OCI-LY1 (cell line): ENCODE measurements around the gene SLC38A3.

ENCODE experiments used
- H2AFZ ChIP-seq: fragments of 200-600 bp; sonication (generic), shearing (Covaris generic); 2 replicates; pipeline ENCODE4 v1.6.0; 2014; ENCODE audit warnings: antibody characterized with exemption, mild to moderate bottlenecking, low read length
- H3F3A ChIP-seq: fragments of 200-600 bp; sonication (generic), shearing (Covaris generic); 2 replicates; pipeline ENCODE4 v1.6.0; 2014; ENCODE audit warnings: mild to moderate bottlenecking, antibody characterized with exemption, low read length, moderate library complexity; ENCODE audit not compliant: insufficient read depth
- H3K27ac ChIP-seq: fragments of 200-600 bp; sonication (generic); 2 replicates; pipeline ENCODE4 v1.5.1; 2014; ENCODE audit warnings: low read length, mixed run types, mild to moderate bottlenecking, low read depth; ENCODE audit not compliant: poor library complexity, severe bottlenecking
- H3K27me3 ChIP-seq: fragments of 200-600 bp; sonication (generic); 2 replicates; pipeline ENCODE4 v1.6.0; 2014; ENCODE audit warnings: antibody characterized with exemption, mild to moderate bottlenecking, low read length, moderate library complexity; ENCODE audit not compliant: insufficient read depth
- H3K36me3 ChIP-seq: fragments of 200-600 bp; sonication (generic); 2 replicates; pipeline ENCODE4 v1.6.1; 2014; ENCODE audit warnings: mild to moderate bottlenecking, antibody characterized with exemption, low read length, moderate library complexity, mixed read lengths; ENCODE audit not compliant: insufficient read depth
- H3K4me1 ChIP-seq: fragments of 200-600 bp; sonication (generic); 2 replicates; pipeline ENCODE4 v1.5.1; 2014; ENCODE audit warnings: mild to moderate bottlenecking, low read length, moderate library complexity; ENCODE audit not compliant: insufficient read depth, severe bottlenecking
- H3K4me2 ChIP-seq: fragments of 200-600 bp; sonication (generic), shearing (Covaris generic); 2 replicates; pipeline ENCODE4 v1.6.1; 2014; ENCODE audit warnings: low read length
- H3K4me3 ChIP-seq: fragments of 200-600 bp; sonication (generic); 2 replicates; pipeline ENCODE4 v1.5.1; 2014; ENCODE audit warnings: low read length, low read depth, mild to moderate bottlenecking, mixed read lengths; ENCODE audit not compliant: poor library complexity, severe bottlenecking
- H3K79me2 ChIP-seq: fragments of 200-600 bp; shearing (Covaris generic); 2 replicates; pipeline ENCODE4 v1.6.1; 2016; ENCODE audit warnings: mixed run types, low read length, mixed read lengths; ENCODE audit not compliant: insufficient read depth
- H3K9ac ChIP-seq: fragments of 200-600 bp; sonication (generic), shearing (Covaris generic); 2 replicates; pipeline ENCODE4 v1.6.1; 2014; ENCODE audit warnings: mild to moderate bottlenecking, low read length, mixed read lengths
- H3K9me2 ChIP-seq: fragments of 200-600 bp; sonication (generic), shearing (Covaris generic); 2 replicates; pipeline ENCODE4 v1.6.1; 2014; ENCODE audit warnings: low read depth, mild to moderate bottlenecking, low read length, mixed read lengths
- H3K9me3 ChIP-seq: fragments of 200-600 bp; shearing (Covaris generic); 2 replicates; pipeline ENCODE4 v1.6.1; 2014; ENCODE audit warnings: low read length, mixed read lengths
- H4K20me1 ChIP-seq: fragments of 200-600 bp; sonication (generic), shearing (Covaris generic); 2 replicates; pipeline ENCODE4 v1.6.0; 2016; ENCODE audit warnings: mild to moderate bottlenecking, low read length; ENCODE audit not compliant: insufficient read depth
- EZH2 ChIP-seq: fragments of 200-600 bp; sonication (generic), shearing (Covaris generic); IDR thresholded peaks from 2 replicates; pipeline ENCODE4 v1.8.0; 2017; ENCODE audit warnings: borderline replicate concordance, mixed run types, mild to moderate bottlenecking, antibody characterized with exemption, low read length, moderate library complexity, mixed read lengths
- TF ChIP-seq, protein P1 (sequence below): fragments of 200-600 bp; sonication (generic), shearing (Covaris generic); IDR thresholded peaks from 2 replicates; pipeline ENCODE4 v1.5.1; 2017; ENCODE audit warnings: mild to moderate bottlenecking, antibody characterized with exemption, low read length, moderate library complexity, mixed read lengths

SLC38A3 gene

DNA sequence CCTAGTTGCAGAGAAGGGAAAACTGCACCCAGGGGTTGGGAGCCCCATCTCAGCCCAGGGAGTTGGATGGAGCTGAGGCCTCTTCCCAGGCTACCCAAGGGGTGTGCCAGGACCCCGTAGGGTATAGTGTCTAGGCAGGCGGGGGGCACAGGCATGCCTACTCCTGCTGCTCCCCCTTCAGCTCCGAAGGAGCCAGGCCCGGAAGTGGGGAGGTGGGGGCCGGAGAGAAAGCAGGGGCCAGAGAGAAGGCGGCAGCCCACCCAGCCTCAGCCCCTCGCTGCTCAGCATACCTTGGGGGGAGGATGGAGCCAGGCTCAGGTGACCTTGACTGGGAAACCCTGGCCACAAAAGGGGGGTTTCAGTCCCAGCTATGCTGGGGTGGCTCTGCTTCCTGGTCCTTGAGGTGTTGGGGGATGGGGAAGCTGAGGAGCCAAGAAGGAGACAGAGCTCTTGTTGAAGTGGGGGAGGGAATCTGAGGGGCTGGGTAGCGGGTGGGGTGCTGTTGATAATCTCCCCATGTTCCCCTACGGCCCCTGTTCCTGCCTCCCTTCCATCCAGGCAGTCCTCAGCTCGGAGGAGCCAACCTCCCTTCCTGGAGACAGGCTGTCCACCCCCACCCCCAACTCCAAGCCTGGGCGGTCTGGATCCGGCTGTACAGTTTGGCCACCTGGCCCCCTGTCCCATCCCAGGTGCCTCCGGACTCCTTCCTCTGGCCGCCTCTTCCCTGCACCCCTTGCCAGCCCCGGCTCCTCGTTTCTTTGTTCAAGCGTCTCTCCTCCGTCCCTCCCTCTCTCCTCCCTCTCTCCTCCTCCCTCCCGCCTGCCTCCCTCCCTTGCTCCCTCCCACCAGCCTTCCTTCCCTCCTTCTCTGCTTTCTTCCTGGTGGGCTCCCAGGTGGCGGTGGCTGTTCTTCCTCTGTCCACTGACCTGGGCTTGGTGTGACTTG, 48.2 kb upstream of the SLC38A3 start:
- no peak overlapping the region for H3K4me3 ChIP-seq
- H2AFZ ChIP-seq, result no peak overlapping the region
- H3K9me3 ChIP-seq, result no peaks in the 10 kb centered on the region
- no peaks in the 10 kb centered on the region for H3K79me2 ChIP-seq
- no peaks in the 10 kb centered on the region for H3F3A ChIP-seq
- H3K9me2 ChIP-seq, result no peaks in the 10 kb centered on the region
- no peaks in the 10 kb centered on the region for H3K36me3 ChIP-seq
- H3K4me2 ChIP-seq, result no peak overlapping the region
- H3K4me1 ChIP-seq, result peaks cover 9% of the 10 kb centered on the region
- H3K27me3 ChIP-seq, result peaks cover 21% of the 10 kb centered on the region; the same call in 1 of the 2 replicates
- no peak overlapping the region for H3K9ac ChIP-seq
- H3K27ac ChIP-seq, result no peak overlapping the region
- TF ChIP-seq, protein P1, sequence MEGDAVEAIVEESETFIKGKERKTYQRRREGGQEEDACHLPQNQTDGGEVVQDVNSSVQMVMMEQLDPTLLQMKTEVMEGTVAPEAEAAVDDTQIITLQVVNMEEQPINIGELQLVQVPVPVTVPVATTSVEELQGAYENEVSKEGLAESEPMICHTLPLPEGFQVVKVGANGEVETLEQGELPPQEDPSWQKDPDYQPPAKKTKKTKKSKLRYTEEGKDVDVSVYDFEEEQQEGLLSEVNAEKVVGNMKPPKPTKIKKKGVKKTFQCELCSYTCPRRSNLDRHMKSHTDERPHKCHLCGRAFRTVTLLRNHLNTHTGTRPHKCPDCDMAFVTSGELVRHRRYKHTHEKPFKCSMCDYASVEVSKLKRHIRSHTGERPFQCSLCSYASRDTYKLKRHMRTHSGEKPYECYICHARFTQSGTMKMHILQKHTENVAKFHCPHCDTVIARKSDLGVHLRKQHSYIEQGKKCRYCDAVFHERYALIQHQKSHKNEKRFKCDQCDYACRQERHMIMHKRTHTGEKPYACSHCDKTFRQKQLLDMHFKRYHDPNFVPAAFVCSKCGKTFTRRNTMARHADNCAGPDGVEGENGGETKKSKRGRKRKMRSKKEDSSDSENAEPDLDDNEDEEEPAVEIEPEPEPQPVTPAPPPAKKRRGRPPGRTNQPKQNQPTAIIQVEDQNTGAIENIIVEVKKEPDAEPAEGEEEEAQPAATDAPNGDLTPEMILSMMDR, result no peak
- TF ChIP-seq EZH2, result no peak
- H4K20me1 ChIP-seq, result no peaks in the 10 kb centered on the region

DNA sequence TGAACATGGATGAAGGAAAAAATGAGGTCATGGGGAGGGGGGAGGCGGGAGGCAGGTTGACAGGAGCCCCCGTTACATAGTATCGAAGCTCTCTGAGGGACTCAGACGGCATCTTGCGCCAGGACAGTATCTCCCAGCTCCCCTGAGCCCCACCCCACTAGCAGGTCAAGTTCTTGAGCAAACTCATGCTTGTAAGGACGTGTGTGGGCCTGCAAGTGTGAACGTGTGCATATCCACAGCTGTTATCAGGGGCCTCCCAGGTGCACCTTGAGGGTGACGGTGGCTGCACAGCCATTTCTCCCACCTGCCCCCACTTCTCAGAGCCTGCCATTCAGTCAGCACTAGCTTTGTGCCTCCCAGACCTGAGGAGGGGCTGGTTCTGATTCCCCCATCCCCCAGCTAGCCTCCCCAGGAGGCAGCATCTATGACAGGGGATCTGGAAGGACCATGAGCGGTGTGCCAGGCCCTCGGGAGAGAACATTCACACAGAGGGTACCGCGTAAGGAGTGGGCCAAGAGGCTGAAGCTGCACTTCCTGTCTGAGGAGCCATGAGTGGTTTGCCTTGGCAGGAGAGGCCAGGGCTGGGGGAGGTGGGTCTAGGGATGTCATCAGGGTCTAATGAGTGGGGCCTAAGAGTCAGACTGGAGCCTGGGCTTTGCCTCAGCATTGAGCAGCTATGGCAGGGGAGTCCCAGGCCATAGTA, 47.1 kb upstream of the SLC38A3 start:
- TF ChIP-seq, protein P1, result no peak
- no peak for TF ChIP-seq EZH2
- H3K9ac ChIP-seq, result no peak overlapping the region
- no peaks in the 10 kb centered on the region for H3K36me3 ChIP-seq

DNA sequence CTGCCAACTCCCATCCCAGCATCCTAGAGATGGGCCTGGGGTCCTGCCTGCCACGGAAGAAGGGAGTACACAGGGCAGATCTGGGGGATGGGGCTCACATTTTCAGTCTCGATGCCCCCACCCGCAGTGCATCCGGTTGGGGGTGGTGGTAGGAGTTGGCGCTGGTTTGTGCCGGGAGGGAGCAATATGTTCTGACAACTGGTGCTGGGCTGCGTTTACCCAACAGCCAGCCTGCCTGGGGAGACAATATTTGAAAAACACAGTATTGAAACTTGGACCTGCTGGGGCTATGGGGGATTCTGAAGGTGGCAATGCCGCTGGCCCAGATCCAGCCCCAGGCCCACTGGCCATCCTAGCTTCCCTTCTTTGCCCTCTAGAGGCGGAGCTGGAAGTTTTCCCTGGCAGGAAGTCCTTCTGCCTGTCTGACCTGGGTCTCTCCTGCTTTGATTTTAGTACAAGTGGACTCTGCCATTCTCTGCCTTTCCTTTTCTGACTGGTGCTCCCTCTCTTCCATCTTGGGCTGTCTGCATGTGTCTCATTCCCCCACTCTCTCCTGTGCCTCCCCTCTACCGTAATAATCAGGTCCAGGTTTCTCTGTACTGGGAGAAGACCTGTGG, 46.4 kb upstream of the SLC38A3 start:
- Histone ChIP-seq H3K9me2 (no peaks in the 10 kb centered on the region), H2AFZ (no peak overlapping the region), H3K4me2 (no peak overlapping the region), H3F3A (no peaks in the 10 kb centered on the region), H3K27ac (no peak overlapping the region), H3K36me3 (no peaks in the 10 kb centered on the region), H3K9me3 (no peaks in the 10 kb centered on the region), H3K4me1 (peaks cover 9% of the 10 kb centered on the region), H3K9ac (no peak overlapping the region), H4K20me1 (no peaks in the 10 kb centered on the region), H3K27me3 (peaks cover 21% of the 10 kb centered on the region; the same call in 1 of the 2 replicates), H3K4me3 (no peak overlapping the region), H3K79me2 (no peaks in the 10 kb centered on the region)
- TF ChIP-seq, protein P1, result no peak
- no peak for TF ChIP-seq EZH2

More for the DNA sequence above, 47.1 kb upstream of the SLC38A3 start:
- Histone ChIP-seq H3K27ac (no peak overlapping the region), H2AFZ (no peak overlapping the region), H3K9me3 (no peaks in the 10 kb centered on the region), H3K4me2 (no peak overlapping the region), H3K9me2 (no peaks in the 10 kb centered on the region), H3K27me3 (peaks cover 21% of the 10 kb centered on the region; the same call in 1 of the 2 replicates), H3F3A (no peaks in the 10 kb centered on the region), H3K79me2 (no peaks in the 10 kb centered on the region), H3K4me3 (no peak overlapping the region), H3K4me1 (peaks cover 9% of the 10 kb centered on the region), H4K20me1 (no peaks in the 10 kb centered on the region)
